GM21381 (cell line): Measurements from ENCODE around the gene GNA12.

Experiments
- ATAC-seq: cut with Tn5 transposase; IDR thresholded peaks from one replicate; pipeline ENCODE4 v1.9.1; 2021; ENCODE audit warnings: mild to moderate bottlenecking, moderate library complexity; ENCODE audit not compliant: unreplicated experiment

Gene GNA12

GRCh38 chr7:2805213-2805944 is 38.7 kb downstream of the GNA12 start:
- no peak for ATAC-seq

GRCh38 chr7:2804227-2804763 is 39.8 kb downstream of the GNA12 start:
- ATAC-seq: no peak

GRCh38 chr7:2803755-2804154 is 40.4 kb downstream of the GNA12 start:
- ATAC-seq: no peak

GRCh38 chr7:2803342-2803692 is 40.8 kb downstream of the GNA12 start:
- ATAC-seq: no peak

GRCh38 chr7:2802504-2803341 is 41.4 kb downstream of the GNA12 start:
- ATAC-seq: no peak

- no peak for ATAC-seq
Observed at GRCh38 chr7:2802101-2802500, 42.0 kb downstream of the GNA12 start.

GRCh38 chr7:2800931-2801688 is 43.0 kb downstream of the GNA12 start:
- no peak for ATAC-seq

- ATAC-seq: no peak
Observed at GRCh38 chr7:2800220-2800930, 43.7 kb downstream of the GNA12 start.

- no peak for ATAC-seq
Observed at GRCh38 chr7:2799253-2799652, 44.9 kb downstream of the GNA12 start.

GRCh38 chr7:2798669-2799068 is 45.4 kb downstream of the GNA12 start:
- no peak for ATAC-seq

- no peak for ATAC-seq
Observed at GRCh38 chr7:2796358-2797352, 47.5 kb downstream of the GNA12 start.

- ATAC-seq: no peak
Observed at GRCh38 chr7:2795906-2796305, 48.2 kb downstream of the GNA12 start.

GRCh38 chr7:2794836-2795636 is 49.1 kb downstream of the GNA12 start:
- ATAC-seq: no peak

GRCh38 chr7:2792856-2793487 is 51.1 kb downstream of the GNA12 start:
- ATAC-seq: no peak

- no peak for ATAC-seq
Observed at GRCh38 chr7:2792235-2792634, 51.9 kb downstream of the GNA12 start.

GRCh38 chr7:2791390-2791789 is 52.7 kb downstream of the GNA12 start:
- no peak for ATAC-seq

GRCh38 chr7:2787251-2787951 is 56.7 kb downstream of the GNA12 start:
- no peak for ATAC-seq
